ENCODE measurements around the gene C4orf36. TPM values are rescaled to one million over a fixed set of nuclear protein-coding genes. Genes with fewer than 3 reads are reported as not detected.
"Not testable (repeated sequence)": the region's sequence is repeated elsewhere in the genome, so short reads cannot be mapped to it uniquely, and the experiment has no call there.

C4orf36 gene
- polyA plus RNA-seq, 3 donors from 2014 or later, result 0.18 TPM; not detected in 2

DNA sequence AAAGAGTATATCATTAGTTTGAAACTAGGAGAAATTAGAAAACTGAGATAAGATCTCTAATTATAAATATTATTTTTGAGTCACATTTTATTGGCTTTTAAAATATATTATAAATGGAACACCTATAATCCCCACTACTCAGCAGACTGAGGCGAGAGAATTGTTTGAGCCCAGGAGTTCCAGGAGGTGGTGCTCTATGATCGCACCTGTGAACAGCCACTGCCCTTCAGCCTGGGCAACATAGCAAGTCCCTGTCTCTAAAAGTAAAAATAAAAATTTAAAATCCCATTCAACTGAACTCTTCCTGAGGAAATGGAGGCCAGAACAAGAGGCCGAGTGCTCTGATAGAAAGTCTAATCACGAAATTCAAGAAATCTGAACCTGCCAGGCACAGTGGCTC is 6.3 kb upstream of the C4orf36 start:
- Mint-ChIP-seq H3K36me3 (peaks cover 6 to 10% (median 6%) of the 10 kb centered on the region in 3 donors), H3K27ac (no peak overlapping the region), H3K4me1 (no peaks in the 10 kb centered on the region), H3K27me3 (ENCODE audit: low read depth in 3 of 3) (peaks cover 3 to 4% (median 4%) of the 10 kb centered on the region in 3 donors), H3K4me3 (no peak overlapping the region), H3K9me3 (no peaks in the 10 kb centered on the region)
- DNase-seq, result no peak

DNA sequence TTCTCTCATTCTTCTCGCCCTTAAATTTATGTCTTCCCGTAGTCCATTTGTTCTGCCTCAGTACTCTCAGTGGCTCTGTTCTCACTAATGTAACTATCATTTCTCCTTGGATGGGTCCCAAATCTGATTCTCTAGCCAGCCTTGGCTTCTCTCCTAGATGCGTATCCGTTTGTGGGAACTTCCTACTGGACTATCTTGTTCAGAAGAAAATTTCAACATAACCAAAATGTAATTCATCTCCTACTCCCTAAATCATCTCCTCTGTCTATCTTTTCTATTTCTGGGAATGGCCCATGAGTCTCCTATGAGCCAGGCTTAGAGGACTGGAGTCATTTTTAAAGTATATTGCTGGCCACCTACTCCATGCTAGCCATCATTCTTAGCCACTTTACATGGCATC is 4.4 kb upstream of the C4orf36 start:
- Mint-ChIP-seq H3K9me3 (no peaks in the 10 kb centered on the region), H3K27ac (no peak overlapping the region), H3K36me3 (peaks cover 0 to 5% (median 0%) of the 10 kb centered on the region in 3 donors)

DNA sequence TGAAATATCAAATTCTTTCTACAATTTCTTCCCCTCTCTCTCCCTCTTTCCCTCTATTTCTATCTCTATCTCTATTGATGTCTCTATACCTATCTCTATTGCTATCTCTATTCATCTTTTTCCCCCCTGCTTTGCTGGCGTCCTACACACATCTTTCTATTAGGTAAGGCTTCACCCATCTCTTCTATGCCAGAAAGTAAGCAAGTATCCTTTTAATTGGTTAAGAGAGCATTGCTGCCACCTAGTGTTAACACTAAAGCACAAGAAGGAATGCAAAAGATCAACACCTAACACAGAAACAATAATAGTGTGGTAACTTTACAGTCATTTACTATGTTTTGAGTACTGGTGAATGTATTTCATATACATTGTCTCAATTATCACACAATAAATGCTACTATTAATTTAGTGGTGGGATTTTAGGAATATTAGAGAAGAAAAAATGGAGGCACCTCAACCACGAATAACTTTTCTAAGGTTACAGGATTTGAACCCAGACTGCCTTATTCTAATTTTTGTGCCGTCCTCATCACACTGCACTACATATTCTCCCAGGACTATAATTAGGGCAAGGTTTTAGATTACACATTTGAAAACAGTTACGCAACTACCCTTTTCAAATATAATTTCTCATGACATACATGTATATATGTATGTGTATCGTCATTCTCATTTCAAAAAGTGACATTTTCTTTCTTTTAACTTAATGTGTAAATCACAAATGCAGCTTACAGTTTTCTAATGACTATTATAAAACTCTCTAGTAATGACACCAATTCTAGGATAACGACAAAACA is 3.7 kb upstream of the C4orf36 start:
- H3K9me3 Mint-ChIP-seq, result no peaks in the 10 kb centered on the region
- H3K27ac Mint-ChIP-seq, result no peak overlapping the region
- peaks cover 8 to 17% of the 10 kb centered on the region in 2 donors for H3K4me1 Mint-ChIP-seq
- peaks cover 6 to 15% (median 15%) of the 10 kb centered on the region in 3 donors for H3K27me3 Mint-ChIP-seq (ENCODE audit: low read depth in 3 of 3)
- DNase-seq, result peak; percentile 12 to 24 (median 20)
- peaks cover 0 to 5% (median 4%) of the 10 kb centered on the region in 3 donors for H3K36me3 Mint-ChIP-seq
- no peak overlapping the region for H3K4me3 Mint-ChIP-seq

More for the DNA sequence above, 4.4 kb upstream of the C4orf36 start:
- H3K27me3 Mint-ChIP-seq (ENCODE audit: low read depth in 3 of 3), result peaks cover 6 to 8% (median 7%) of the 10 kb centered on the region in 3 donors
- no peak for DNase-seq
- no peak overlapping the region for H3K4me3 Mint-ChIP-seq
- peaks cover 6 to 10% of the 10 kb centered on the region in 2 donors for H3K4me1 Mint-ChIP-seq

DNA sequence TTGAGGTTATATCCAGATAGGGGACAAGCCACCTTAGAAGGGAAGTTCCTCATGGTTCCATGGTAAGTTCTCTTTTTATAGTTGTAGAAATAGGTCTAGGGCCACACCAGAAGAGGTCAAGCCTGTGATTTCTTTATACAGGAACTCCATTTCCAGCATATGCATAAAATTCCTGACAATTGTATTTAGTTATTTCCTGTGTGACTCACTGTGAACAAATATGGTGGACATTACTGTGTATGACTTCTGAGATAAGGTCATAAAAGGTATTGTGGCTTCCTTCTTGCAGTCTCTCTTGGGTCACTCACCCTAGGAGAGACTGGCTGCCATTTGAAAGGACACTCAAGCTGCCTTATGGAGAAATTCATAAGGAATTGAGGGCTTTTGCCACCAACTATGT is 2.2 kb upstream of the C4orf36 start:
- Mint-ChIP-seq H3K27me3 (ENCODE audit: low read depth in 3 of 3) (peaks cover 6 to 18% (median 14%) of the 10 kb centered on the region in 3 donors), H3K4me3 (no peak overlapping the region), H3K9me3 (no peaks in the 10 kb centered on the region), H3K4me1 (peaks cover 8 to 18% of the 10 kb centered on the region in 2 donors), H3K36me3 (peaks cover 0 to 5% (median 5%) of the 10 kb centered on the region in 3 donors), H3K27ac (no peak overlapping the region)
- no peak for DNase-seq

DNA sequence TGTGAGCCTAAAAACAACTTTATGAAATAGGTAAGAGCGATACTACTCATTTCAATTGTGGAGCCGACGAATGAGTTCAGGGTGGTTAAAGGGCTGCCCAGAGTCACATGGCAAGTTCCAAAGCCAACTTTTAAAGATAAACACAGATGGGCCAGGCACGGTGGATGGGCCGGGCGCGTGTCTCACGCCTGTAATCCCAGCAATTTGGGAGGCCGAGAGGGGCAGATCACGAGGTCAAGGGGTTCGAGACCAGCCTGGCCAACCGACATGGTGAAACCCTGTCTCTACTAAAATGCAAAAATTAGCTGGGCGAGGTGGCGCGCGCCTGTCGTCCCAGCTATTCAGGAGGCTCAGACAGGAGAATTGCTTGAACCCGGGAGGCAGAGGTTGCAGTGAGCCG is 914 bp upstream of the C4orf36 start:
- no peak for DNase-seq
- H3K27me3 Mint-ChIP-seq (ENCODE audit: low read depth in 3 of 3), result peaks cover 6 to 18% (median 13%) of the 10 kb centered on the region in 3 donors
- no peak overlapping the region for H3K27ac Mint-ChIP-seq
- H3K4me1 Mint-ChIP-seq, result peaks cover 8 to 18% of the 10 kb centered on the region in 2 donors
- H3K36me3 Mint-ChIP-seq, result peaks cover 3 to 7% (median 5%) of the 10 kb centered on the region in 3 donors
- peak overlapping the region in 2 of 5 donors; percentile 67 to 71 for H3K4me3 Mint-ChIP-seq
- no peaks in the 10 kb centered on the region for H3K9me3 Mint-ChIP-seq

DNA sequence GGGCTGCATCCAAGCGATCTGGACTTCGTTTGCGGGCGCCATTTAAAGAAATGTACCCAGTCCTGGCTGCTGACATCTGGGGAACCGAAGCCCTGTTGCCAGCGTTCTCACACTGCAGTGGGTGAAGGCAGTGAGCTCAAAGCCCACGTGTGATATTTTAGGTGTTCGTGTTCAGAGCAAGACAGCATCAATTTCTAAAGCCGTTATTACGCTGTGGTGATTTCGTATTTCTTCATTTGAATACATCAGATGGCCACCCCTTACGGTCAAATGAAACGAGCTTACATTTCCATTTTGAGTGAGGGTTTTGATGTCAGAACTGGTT is 376 bp upstream of the C4orf36 start:
- H3K4me3 Mint-ChIP-seq, result peak overlapping the region; percentile 59 to 74 (median 67)
- H3K27ac Mint-ChIP-seq, result no peak overlapping the region
- DNase-seq, result no peak
- peaks cover 6 to 18% (median 13%) of the 10 kb centered on the region in 3 donors for H3K27me3 Mint-ChIP-seq (ENCODE audit: low read depth in 3 of 3)
- peaks cover 4 to 10% (median 5%) of the 10 kb centered on the region in 3 donors for H3K36me3 Mint-ChIP-seq
- H3K4me1 Mint-ChIP-seq, result peaks cover 8 to 18% of the 10 kb centered on the region in 2 donors
- no peaks in the 10 kb centered on the region for H3K9me3 Mint-ChIP-seq

DNA sequence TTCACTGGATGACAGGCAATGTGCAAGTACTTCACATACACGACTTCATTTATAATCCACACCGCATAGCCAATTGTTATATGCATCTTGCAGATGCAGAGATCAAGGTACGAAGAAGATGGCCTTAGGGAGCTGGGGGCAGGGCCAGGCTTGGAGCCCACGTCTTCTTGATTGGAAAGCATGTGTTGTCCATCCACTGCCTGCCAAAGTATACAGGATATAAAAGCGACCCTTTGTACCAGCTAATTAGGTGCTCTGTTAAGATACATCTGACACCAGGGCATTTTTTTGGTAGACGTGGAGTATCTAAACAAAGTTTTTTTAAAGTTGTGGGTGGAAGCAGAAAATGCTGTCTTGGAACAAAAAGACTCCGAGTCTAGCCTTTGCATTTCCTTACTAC is 1.4 kb downstream of the C4orf36 start:
- Mint-ChIP-seq H3K36me3 (peaks cover 4 to 12% (median 5%) of the 10 kb centered on the region in 3 donors), H3K9me3 (no peaks in the 10 kb centered on the region), H3K27ac (no peak overlapping the region)

DNA sequence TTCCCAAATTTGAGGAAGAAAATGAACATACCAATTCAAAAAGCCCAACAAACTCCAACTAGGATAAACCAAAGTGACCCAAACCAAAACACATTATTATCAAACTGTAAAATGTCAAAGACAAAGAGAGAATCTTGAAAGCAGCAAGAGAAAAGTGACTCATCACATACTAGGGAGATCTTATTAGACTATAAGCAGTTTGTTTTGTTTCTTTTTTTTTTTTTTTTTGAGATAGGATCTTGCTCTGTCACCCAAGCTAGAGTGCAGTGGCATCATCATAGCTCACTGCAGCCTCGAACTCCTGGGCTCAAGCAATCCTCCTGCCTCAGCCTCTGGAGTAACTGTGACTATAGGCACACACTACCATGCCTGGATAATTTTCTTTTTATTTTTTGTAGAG is 12.6 kb downstream of the C4orf36 start:
- peaks cover 9 to 25% (median 14%) of the 10 kb centered on the region in 6 donors for H3K9me3 Mint-ChIP-seq
- no peak overlapping the region for H3K27ac Mint-ChIP-seq
- H3K27me3 Mint-ChIP-seq (ENCODE audit: low read depth in 3 of 3), result peaks cover 0 to 2% (median 0%) of the 10 kb centered on the region in 3 donors
- H3K4me1 Mint-ChIP-seq, result no peaks in the 10 kb centered on the region
- peaks cover 3 to 5% (median 5%) of the 10 kb centered on the region in 3 donors for H3K36me3 Mint-ChIP-seq
- no peak overlapping the region for H3K4me3 Mint-ChIP-seq
- DNase-seq, result no peak

More for the DNA sequence above, 1.4 kb downstream of the C4orf36 start:
- no peak for DNase-seq
- peaks cover 8 to 18% of the 10 kb centered on the region in 2 donors for H3K4me1 Mint-ChIP-seq
- peak overlapping the region in 4 of 5 donors; percentile 9 to 60 (median 33) for H3K4me3 Mint-ChIP-seq
- peaks cover 6 to 18% (median 13%) of the 10 kb centered on the region in 3 donors for H3K27me3 Mint-ChIP-seq (ENCODE audit: low read depth in 3 of 3)

DNA sequence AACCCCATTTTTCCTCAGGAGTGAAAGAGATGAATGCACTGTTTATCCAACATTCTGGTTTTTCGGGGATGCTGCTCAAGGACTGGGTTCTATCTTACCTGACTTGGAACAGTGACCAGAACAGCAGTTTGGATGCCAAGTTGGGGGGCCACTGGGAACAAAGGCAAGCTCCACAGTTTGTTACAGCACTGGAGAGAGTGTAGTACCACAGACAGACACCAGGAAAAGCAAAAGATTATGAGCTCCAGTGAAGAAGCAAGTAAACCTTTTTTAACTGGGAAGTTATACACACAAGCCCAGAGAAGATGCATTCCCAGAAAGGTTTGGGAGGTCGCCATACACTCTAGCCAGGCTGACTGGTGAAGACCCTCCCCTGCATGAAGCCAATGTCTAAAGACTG is 13.6 kb downstream of the C4orf36 start:
- H3K27me3 Mint-ChIP-seq (ENCODE audit: low read depth in 3 of 3), result peaks cover 0 to 2% (median 0%) of the 10 kb centered on the region in 3 donors
- H3K27ac Mint-ChIP-seq, result no peak overlapping the region
- H3K9me3 Mint-ChIP-seq, result peaks cover 9 to 25% (median 14%) of the 10 kb centered on the region in 6 donors
- peaks cover 3 to 5% (median 5%) of the 10 kb centered on the region in 3 donors for H3K36me3 Mint-ChIP-seq
- H3K4me3 Mint-ChIP-seq, result no peak overlapping the region
- DNase-seq, result no peak
- H3K4me1 Mint-ChIP-seq, result no peaks in the 10 kb centered on the region

DNA sequence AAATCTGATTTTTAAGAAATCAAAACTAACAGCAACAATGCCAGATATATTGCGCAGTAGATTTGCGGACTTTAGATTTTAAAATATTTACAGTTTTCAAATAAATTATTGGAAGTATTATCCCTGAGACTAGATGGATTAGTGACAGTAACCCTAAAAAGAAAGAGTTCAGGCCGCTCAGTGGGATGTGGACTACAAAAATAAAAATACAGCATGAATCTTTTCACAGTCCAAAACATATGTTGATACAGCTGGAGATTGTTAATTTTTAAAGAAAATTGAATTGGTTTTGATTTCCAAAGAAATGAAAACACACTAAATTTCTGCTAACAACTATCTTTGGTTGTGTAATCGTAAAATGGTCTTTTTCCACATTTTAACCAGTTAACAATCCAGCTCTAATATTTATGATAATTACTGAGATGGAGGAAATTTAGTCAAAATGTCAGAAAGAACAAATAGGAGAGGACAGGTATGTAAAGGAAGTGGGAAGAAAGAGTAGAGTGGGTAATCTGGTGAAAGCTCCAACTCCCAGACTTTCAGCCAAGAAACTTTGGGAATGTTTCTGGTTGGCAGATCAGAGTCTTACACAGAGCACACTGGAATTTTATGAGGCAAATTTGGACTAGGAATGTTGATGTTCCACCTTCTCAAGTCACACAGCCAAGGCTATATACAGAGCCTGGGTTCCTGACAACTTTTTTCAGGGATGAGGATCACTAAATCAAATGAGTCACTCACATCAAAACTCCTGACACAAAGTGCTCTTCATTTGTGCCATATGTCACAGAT is 15.1 kb downstream of the C4orf36 start:
- Mint-ChIP-seq H3K4me3 (no peak overlapping the region), H3K27ac (no peak overlapping the region), H3K36me3 (peaks cover 3 to 5% (median 5%) of the 10 kb centered on the region in 3 donors), H3K9me3 (peaks cover 12 to 25% (median 14%) of the 10 kb centered on the region in 6 donors), H3K27me3 (ENCODE audit: low read depth in 3 of 3) (peaks cover 0 to 2% (median 0%) of the 10 kb centered on the region in 3 donors), H3K4me1 (no peaks in the 10 kb centered on the region)
- no peak for DNase-seq

DNA sequence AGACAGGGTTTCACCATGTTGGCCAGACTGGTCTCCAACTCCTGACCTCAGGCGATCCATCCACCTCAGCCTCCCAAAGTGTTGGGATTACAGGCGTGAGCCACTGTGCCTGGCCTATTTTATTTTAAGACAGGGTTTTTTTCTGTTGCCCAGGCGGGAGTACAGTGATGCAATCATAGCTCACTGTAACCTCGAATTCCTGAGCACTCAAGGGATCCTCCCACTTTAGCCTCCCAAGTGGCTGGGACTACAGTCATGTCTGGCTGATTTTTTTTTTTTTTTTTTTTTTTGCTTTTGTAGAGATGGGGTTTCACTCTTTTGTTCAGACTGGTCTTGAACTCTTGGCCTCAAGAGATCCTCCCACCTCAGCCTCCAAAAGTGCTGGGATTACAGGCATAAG is 16.8 kb downstream of the C4orf36 start:
- H3K4me3 Mint-ChIP-seq; H3K4me1 Mint-ChIP-seq; H3K27me3 Mint-ChIP-seq (ENCODE audit: low read depth in 3 of 3); DNase-seq; H3K27ac Mint-ChIP-seq; H3K36me3 Mint-ChIP-seq: not testable (repeated sequence)
- peaks cover 12 to 25% (median 14%) of the 10 kb centered on the region in 6 donors for H3K9me3 Mint-ChIP-seq

DNA sequence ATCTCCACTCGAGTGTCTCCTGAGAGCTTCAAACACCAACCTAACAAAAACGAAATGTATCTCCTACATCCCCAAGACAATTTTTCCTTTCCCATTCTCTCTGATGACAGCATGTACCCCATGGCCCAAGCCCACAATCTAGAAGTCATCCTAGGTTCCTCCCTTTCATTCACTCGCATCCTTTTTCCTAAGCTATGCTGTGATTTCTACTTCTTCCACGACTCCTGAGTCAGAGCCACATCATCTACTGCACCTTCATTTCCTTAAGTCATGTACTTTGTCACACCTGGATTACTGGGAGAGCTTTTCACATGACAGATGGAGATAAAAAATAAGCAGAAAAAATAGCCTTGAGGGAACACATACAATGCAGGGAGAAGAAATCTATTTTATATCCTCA is 20.1 kb downstream of the C4orf36 start:
- Mint-ChIP-seq H3K27me3 (ENCODE audit: low read depth in 3 of 3) (no peaks in the 10 kb centered on the region), H3K27ac (no peak overlapping the region), H3K9me3 (peaks cover 0 to 9% (median 1%) of the 10 kb centered on the region in 6 donors), H3K4me3 (no peak overlapping the region), H3K4me1 (no peaks in the 10 kb centered on the region), H3K36me3 (no peaks in the 10 kb centered on the region)
- DNase-seq, result no peak

DNA sequence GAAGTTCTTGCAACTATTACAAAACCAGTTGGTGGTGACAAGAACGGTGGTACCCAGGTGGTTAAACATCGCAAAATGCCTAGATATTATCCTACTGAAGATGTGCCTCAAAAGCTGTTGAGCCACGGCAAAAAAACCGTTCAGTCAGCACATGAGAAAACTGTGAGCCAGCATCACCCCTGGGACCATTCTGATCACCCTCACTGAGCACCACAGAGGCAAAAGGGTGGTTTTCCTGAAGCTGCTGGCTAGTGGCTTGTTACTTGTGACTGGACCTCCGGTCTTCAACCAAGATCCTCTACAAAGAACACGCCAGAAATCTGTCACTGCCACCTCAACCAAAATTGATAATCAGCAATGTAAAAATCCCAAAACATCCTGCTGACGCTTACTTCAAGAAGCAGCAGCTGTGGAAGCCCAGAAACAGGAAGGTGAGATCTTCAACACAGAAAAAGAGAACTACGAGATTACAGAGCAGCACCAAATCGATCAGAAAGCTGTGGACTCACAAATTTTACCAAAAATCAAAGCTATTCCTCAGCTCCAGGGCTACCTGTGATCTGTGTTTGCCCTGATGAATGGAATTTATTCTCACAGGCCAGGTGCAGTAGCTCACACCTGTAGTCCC is 21.7 kb downstream of the C4orf36 start:
- no peaks in the 10 kb centered on the region for H3K27me3 Mint-ChIP-seq (ENCODE audit: low read depth in 3 of 3)

More for the DNA sequence above, 21.7 kb downstream of the C4orf36 start:
- Mint-ChIP-seq H3K4me1 (no peaks in the 10 kb centered on the region), H3K4me3 (no peak overlapping the region), H3K36me3 (no peaks in the 10 kb centered on the region), H3K9me3 (peaks cover 0 to 9% (median 0%) of the 10 kb centered on the region in 6 donors), H3K27ac (no peak overlapping the region)
- DNase-seq, result no peak

Data from immature natural killer cell (primary cell).